ENCODE results near the gene MAP3K1. TPM values are rescaled to one million over a fixed set of nuclear protein-coding genes. Genes with fewer than 3 reads are reported as not detected.

The MAP3K1 gene
- total and polyA plus RNA-seq, 4 experiments from 2014 or later, result 41.6 to 146 (median 109) TPM

DNA sequence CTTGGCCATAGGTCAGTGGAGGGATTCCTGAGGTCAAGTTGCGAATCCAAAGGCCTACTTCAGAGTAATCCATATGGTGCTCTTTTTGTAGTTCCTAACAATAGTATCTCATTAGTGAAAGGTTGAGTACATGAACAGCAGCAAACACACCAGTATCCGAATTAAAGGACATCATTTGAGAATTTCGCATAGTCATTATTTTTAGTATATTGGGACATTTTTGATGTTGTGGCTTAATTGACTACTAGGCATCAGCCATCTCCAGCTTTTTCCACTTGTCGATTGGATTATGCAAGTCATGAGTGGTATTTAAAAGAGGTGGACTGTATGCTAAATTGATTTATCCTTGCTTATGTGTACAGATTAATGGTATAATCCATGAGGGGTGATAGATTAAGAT lies 23.7 kb downstream of the MAP3K1 start:
- Mint-ChIP-seq H3K9me3 (no peaks in the 10 kb centered on the region), H3K4me1 (peaks cover 76 to 95% (median 86%) of the 10 kb centered on the region in 4 donors), H3K36me3 (peaks cover 3 to 10% of the 10 kb centered on the region in 2 donors), H3K27ac (peak overlapping the region; percentile 67 to 92 (median 92)), H3K4me3 (peak overlapping the region in 6 of 8 donors; percentile 43 to 88 (median 71)), H3K27me3 (no peaks in the 10 kb centered on the region)
- Histone ChIP-seq H3K27me3 (ENCODE audit: insufficient read depth, low read length) (no peaks in the 10 kb centered on the region), H3K9me3 (ENCODE audit: control insufficient read depth in 1 of 2, low read length in 2 of 2) (no peaks in the 10 kb centered on the region), H3K4me1 (ENCODE audit: insufficient read depth, low read length) (peaks cover 98% of the 10 kb centered on the region), H3K36me3 (ENCODE audit: insufficient read depth, low read length) (no peaks in the 10 kb centered on the region), H3K4me3 (ENCODE audit: low read length in 2 of 2) (peak overlapping the region in 1 of 2 donors; percentile 9), H3K27ac (ENCODE audit: low read depth, low read length) (peak overlapping the region; percentile 45)
- ChIA-PET CTCF (ENCODE audit: partially characterized antibody) (interaction anchor here (0.8 to 6.3 kb wide), 31 partner anchors 13 to 856 kb away, joined by 3 to 190 read pairs (median 6); no protein-coding TSS in a partner anchor), POLR2A (ENCODE audit: partially characterized antibody) (interaction anchor here (1.1 to 4.3 kb wide), 11 partner anchors 9 to 567 kb away, joined by 3 to 38 read pairs (median 8); partner anchors contain the start of gene MAP3K1)
- no peak for DNase-seq
- intact Hi-C loops (cut with micrococcal nuclease), result loop anchor here (5.0 to 10.0 kb wide), 2 partner anchors 227 to 864 kb away; no protein-coding TSS in a partner anchor

DNA sequence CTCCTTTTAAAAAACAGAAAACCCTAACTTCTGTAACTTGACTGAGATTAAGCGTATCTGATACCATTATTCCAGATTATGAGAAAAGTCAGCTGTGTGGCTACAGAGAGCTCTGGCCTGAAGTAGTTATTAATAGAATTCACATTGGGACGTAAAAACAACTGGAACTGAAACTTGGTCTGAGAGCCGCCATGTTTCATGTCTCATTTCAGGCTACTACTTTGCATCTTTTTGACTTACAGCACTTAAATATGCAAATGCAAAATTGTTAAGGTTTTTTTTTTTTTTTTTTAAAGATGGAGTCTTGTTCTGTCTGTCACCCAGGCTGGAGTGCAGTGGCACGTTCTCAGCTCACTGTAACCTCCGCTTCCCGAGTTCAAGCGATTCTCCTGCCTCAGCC lies 25.2 kb downstream of the MAP3K1 start:
- Mint-ChIP-seq H3K36me3 (peaks cover 3 to 10% of the 10 kb centered on the region in 2 donors), H3K27me3 (no peaks in the 10 kb centered on the region), H3K4me1 (peaks cover 76 to 95% (median 87%) of the 10 kb centered on the region in 4 donors), H3K9me3 (no peaks in the 10 kb centered on the region), H3K4me3 (peak overlapping the region in 5 of 8 donors; percentile 22 to 71 (median 34)), H3K27ac (peak overlapping the region in 4 of 7 donors; percentile 13 to 82 (median 38))
- ChIA-PET CTCF (ENCODE audit: partially characterized antibody) (interaction anchor here (1.0 to 3.2 kb wide), 4 partner anchors 11 to 577 kb away, joined by 3 to 39 read pairs (median 6); no protein-coding TSS in a partner anchor), POLR2A (ENCODE audit: partially characterized antibody) (interaction anchor here (0.6 to 2.0 kb wide), 6 partner anchors 8 to 572 kb away, joined by 3 to 6 read pairs (median 4); no protein-coding TSS in a partner anchor)
- Histone ChIP-seq H3K9me3 (ENCODE audit: control insufficient read depth in 1 of 2, low read length in 2 of 2) (no peaks in the 10 kb centered on the region), H3K36me3 (ENCODE audit: insufficient read depth, low read length) (no peaks in the 10 kb centered on the region), H3K4me1 (ENCODE audit: insufficient read depth, low read length) (peaks cover 98% of the 10 kb centered on the region), H3K27ac (ENCODE audit: low read depth, low read length) (no peak overlapping the region), H3K4me3 (ENCODE audit: low read length in 2 of 2) (no peak overlapping the region), H3K27me3 (ENCODE audit: insufficient read depth, low read length) (no peaks in the 10 kb centered on the region)
- intact Hi-C loops (cut with micrococcal nuclease), result no loop called here
- no peak for DNase-seq

DNA sequence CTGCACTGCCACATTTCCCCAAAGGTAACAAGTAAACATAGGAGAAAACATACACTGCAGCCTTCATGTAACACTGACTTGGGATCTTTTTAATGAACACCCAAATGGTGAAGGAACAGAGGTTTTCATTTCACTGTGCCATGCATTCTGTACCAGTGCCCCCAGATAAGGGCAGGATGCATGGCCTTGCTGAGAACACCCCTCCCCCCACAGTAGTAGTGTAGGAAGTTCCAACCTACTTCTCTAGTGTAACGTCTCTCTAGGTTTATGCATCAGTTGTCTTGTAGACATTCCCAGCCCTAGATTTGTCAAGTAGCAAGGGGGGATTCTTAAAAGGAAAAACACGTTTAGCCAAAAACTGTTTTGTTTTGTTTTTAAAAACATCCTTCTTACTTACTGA lies 29.9 kb downstream of the MAP3K1 start:
- H3K27ac Mint-ChIP-seq, result peak overlapping the region in 6 of 7 donors; percentile 18 to 82 (median 62)
- no peak overlapping the region for H3K4me3 ChIP-seq (ENCODE audit: low read length in 2 of 2)
- POLR2A ChIA-PET (ENCODE audit: partially characterized antibody), result interaction anchor here (0.6 to 1.0 kb wide), 2 partner anchors 10 to 15 kb away, joined by 3 read pairs; no protein-coding TSS in a partner anchor

DNA sequence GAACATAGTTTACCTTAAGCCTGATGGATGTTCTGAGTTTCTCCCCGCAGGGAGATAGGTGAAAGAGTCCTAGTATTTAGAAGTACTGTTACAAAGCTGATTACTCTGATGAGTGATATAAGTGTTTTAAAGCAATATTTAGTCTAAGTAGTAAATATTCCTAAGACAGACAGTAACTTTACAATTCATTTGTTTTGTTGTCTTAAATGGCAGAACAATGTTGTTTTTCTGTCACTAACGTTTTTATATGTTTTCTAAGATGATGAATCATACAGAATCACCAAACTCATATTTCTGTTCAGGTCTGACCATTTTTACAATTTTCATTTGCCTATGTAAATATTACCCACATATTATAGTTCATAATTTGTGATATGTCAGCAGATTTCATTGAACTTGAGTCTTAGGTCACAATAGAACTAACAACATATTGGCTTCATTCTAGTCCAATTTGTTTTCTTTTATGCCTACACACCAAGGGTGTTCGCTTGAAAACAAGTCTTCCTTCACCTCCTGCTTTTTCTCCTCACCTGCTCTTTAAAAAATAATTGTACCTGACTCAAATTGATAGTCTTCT lies 30.6 kb downstream of the MAP3K1 start:
- Histone ChIP-seq H3K27ac (ENCODE audit: low read depth, low read length) (no peak overlapping the region), H3K4me3 (ENCODE audit: low read length in 2 of 2) (no peak overlapping the region), H3K27me3 (ENCODE audit: insufficient read depth, low read length) (no peaks in the 10 kb centered on the region), H3K4me1 (ENCODE audit: insufficient read depth, low read length) (peaks cover 98% of the 10 kb centered on the region), H3K36me3 (ENCODE audit: insufficient read depth, low read length) (no peaks in the 10 kb centered on the region), H3K9me3 (ENCODE audit: control insufficient read depth in 1 of 2, low read length in 2 of 2) (no peaks in the 10 kb centered on the region)
- Mint-ChIP-seq H3K36me3 (peaks cover 3 to 9% of the 10 kb centered on the region in 2 donors), H3K27ac (peak overlapping the region in 6 of 7 donors; percentile 30 to 82 (median 67)), H3K4me1 (peaks cover 72 to 100% (median 87%) of the 10 kb centered on the region in 4 donors), H3K27me3 (no peaks in the 10 kb centered on the region), H3K9me3 (no peaks in the 10 kb centered on the region), H3K4me3 (peak overlapping the region in 7 of 8 donors; percentile 18 to 79 (median 64))
- CTCF ChIA-PET (ENCODE audit: partially characterized antibody), result no interaction called here
- intact Hi-C loops (cut with micrococcal nuclease), result no loop called here
- no peak for DNase-seq
- POLR2A ChIA-PET (ENCODE audit: partially characterized antibody), result no interaction called here

More for the DNA sequence above, 29.9 kb downstream of the MAP3K1 start:
- H3K27me3 ChIP-seq (ENCODE audit: insufficient read depth, low read length), result no peaks in the 10 kb centered on the region
- peaks cover 98% of the 10 kb centered on the region for H3K4me1 ChIP-seq (ENCODE audit: insufficient read depth, low read length)
- H3K9me3 ChIP-seq (ENCODE audit: control insufficient read depth in 1 of 2, low read length in 2 of 2), result no peaks in the 10 kb centered on the region
- peaks cover 3 to 9% of the 10 kb centered on the region in 2 donors for H3K36me3 Mint-ChIP-seq
- no peak for DNase-seq
- intact Hi-C loops (cut with micrococcal nuclease), result no loop called here
- CTCF ChIA-PET (ENCODE audit: partially characterized antibody), result no interaction called here
- H3K4me1 Mint-ChIP-seq, result peaks cover 71 to 97% (median 85%) of the 10 kb centered on the region in 4 donors
- H3K36me3 ChIP-seq (ENCODE audit: insufficient read depth, low read length), result no peaks in the 10 kb centered on the region
- no peaks in the 10 kb centered on the region for H3K9me3 Mint-ChIP-seq
- H3K27ac ChIP-seq (ENCODE audit: low read depth, low read length), result no peak overlapping the region
- peak overlapping the region in 7 of 8 donors; percentile 1 to 78 (median 61) for H3K4me3 Mint-ChIP-seq
- H3K27me3 Mint-ChIP-seq, result no peaks in the 10 kb centered on the region

DNA sequence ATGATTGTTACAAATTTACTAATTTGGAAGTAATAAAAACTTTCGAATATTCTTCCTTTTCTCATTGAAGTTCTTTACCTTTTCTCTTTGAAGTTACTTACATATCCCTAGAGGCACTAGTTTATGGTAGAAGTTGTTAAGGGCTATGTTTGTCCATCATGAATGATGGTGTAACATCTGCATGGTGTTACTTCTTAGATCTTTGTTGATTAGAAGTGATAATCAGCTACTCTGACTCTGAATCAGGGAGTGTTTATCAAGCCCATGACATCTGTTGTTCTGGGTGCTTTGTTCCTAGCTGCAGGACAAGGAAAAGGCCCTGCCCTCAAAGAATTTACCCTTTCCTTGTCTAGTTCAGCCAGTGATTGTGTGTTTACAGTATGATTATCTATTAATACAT lies 32.9 kb downstream of the MAP3K1 start:
- Mint-ChIP-seq H3K27ac (peak overlapping the region in 4 of 7 donors; percentile 68 to 82 (median 74)), H3K4me3 (peak overlapping the region in 7 of 8 donors; percentile 47 to 80 (median 70)), H3K36me3 (peaks cover 3 to 4% of the 10 kb centered on the region in 2 donors), H3K27me3 (no peaks in the 10 kb centered on the region), H3K4me1 (peaks cover 73 to 98% (median 85%) of the 10 kb centered on the region in 4 donors), H3K9me3 (no peaks in the 10 kb centered on the region)
- H3K27me3 ChIP-seq (ENCODE audit: insufficient read depth, low read length), result no peaks in the 10 kb centered on the region
- no peak overlapping the region for H3K27ac ChIP-seq (ENCODE audit: low read depth, low read length)
- CTCF ChIA-PET (ENCODE audit: partially characterized antibody), result interaction anchor here (1.2 kb wide), 1 partner anchor 11 kb away, joined by 4 read pairs; no protein-coding TSS in a partner anchor
- no peaks in the 10 kb centered on the region for H3K36me3 ChIP-seq (ENCODE audit: insufficient read depth, low read length)
- H3K4me1 ChIP-seq (ENCODE audit: insufficient read depth, low read length), result peaks cover 98% of the 10 kb centered on the region
- no peak overlapping the region for H3K4me3 ChIP-seq (ENCODE audit: low read length in 2 of 2)
- intact Hi-C loops (cut with micrococcal nuclease), result no loop called here
- H3K9me3 ChIP-seq (ENCODE audit: control insufficient read depth in 1 of 2, low read length in 2 of 2), result no peaks in the 10 kb centered on the region
- POLR2A ChIA-PET (ENCODE audit: partially characterized antibody), result interaction anchor here (0.6 kb wide), 1 partner anchor 321 kb away, joined by 4 read pairs; no protein-coding TSS in a partner anchor
- no peak for DNase-seq

DNA sequence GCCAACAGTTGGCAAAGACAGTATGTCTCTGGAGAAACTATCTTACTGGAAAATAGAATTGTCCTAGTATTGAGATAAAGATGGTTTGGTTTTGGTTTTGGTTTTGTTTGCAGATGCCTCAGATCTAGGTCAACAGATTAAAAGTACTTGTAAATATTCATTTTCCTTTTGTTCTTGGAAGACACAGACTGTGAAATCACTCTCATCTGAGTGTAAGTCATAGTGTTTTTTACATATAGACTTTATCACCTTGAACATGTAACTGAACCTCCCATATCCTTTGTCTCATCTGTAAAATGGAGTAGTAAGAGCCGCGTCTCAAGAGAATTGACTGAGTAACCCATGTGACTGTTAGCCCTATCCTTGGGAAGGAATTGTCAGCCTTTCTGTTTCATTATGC lies 34.3 kb downstream of the MAP3K1 start:
- H3K4me1 Mint-ChIP-seq, result peaks cover 75 to 97% (median 86%) of the 10 kb centered on the region in 4 donors
- intact Hi-C loops (cut with micrococcal nuclease), result loop anchor here (5.0 kb wide), 2 partner anchors 32 to 577 kb away; partner anchors contain the start of gene MAP3K1
- H3K4me3 ChIP-seq (ENCODE audit: low read length in 2 of 2), result peak overlapping the region in 1 of 2 donors; percentile 32

DNA sequence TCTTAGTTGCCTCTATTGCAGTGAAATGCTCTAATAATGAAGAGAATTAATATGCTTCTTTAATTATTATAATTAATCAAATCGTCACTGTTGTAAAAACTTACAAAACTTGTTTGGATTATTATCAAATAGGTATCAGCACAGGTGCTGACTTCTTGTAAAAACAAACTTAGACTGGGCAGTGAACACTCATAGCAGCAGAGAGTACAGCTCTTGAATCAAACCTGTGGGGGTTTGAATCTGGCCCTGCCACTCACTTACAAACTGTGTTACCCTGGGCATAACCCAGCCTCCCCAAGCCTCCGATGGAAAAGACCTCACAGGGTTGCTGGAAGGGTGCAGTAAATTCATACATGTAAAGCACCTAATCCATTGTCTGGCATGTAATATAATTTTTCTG lies 35.1 kb downstream of the MAP3K1 start:
- H3K27me3 ChIP-seq (ENCODE audit: insufficient read depth, low read length), result no peaks in the 10 kb centered on the region
- H3K36me3 ChIP-seq (ENCODE audit: insufficient read depth, low read length), result no peaks in the 10 kb centered on the region
- peaks cover 0 to 3% of the 10 kb centered on the region in 2 donors for H3K36me3 Mint-ChIP-seq
- no peaks in the 10 kb centered on the region for H3K9me3 ChIP-seq (ENCODE audit: control insufficient read depth in 1 of 2, low read length in 2 of 2)
- no peak overlapping the region for H3K4me3 ChIP-seq (ENCODE audit: low read length in 2 of 2)
- ChIA-PET CTCF (ENCODE audit: partially characterized antibody) (no interaction called here), POLR2A (ENCODE audit: partially characterized antibody) (interaction anchor here (1.5 kb wide), 1 partner anchor 23 kb away, joined by 3 read pairs; no protein-coding TSS in a partner anchor)
- H3K27me3 Mint-ChIP-seq, result no peaks in the 10 kb centered on the region
- peaks cover 100% of the 10 kb centered on the region for H3K4me1 ChIP-seq (ENCODE audit: insufficient read depth, low read length)
- no peak for DNase-seq
- H3K27ac ChIP-seq (ENCODE audit: low read depth, low read length), result no peak overlapping the region
- no peaks in the 10 kb centered on the region for H3K9me3 Mint-ChIP-seq
- H3K4me3 Mint-ChIP-seq, result peak overlapping the region in 5 of 8 donors; percentile 26 to 88 (median 78)
- peak overlapping the region in 6 of 7 donors; percentile 18 to 94 (median 84) for H3K27ac Mint-ChIP-seq
- H3K4me1 Mint-ChIP-seq, result peaks cover 75 to 97% (median 86%) of the 10 kb centered on the region in 4 donors
- intact Hi-C loops (cut with micrococcal nuclease), result loop anchor here (5.0 kb wide), 2 partner anchors 33 to 578 kb away; partner anchors contain the start of gene MAP3K1

More for the DNA sequence above, 34.3 kb downstream of the MAP3K1 start:
- Histone ChIP-seq H3K4me1 (ENCODE audit: insufficient read depth, low read length) (peaks cover 100% of the 10 kb centered on the region), H3K9me3 (ENCODE audit: control insufficient read depth in 1 of 2, low read length in 2 of 2) (no peaks in the 10 kb centered on the region), H3K27me3 (ENCODE audit: insufficient read depth, low read length) (no peaks in the 10 kb centered on the region), H3K36me3 (ENCODE audit: insufficient read depth, low read length) (no peaks in the 10 kb centered on the region), H3K27ac (ENCODE audit: low read depth, low read length) (peak overlapping the region; percentile 27)
- ChIA-PET CTCF (ENCODE audit: partially characterized antibody) (no interaction called here), POLR2A (ENCODE audit: partially characterized antibody) (no interaction called here)
- Mint-ChIP-seq H3K4me3 (peak overlapping the region; percentile 33 to 88 (median 78)), H3K36me3 (peaks cover 0 to 3% of the 10 kb centered on the region in 2 donors), H3K9me3 (no peaks in the 10 kb centered on the region), H3K27me3 (no peaks in the 10 kb centered on the region), H3K27ac (peak overlapping the region; percentile 72 to 94 (median 82))
- DNase-seq, result peak in 4 of 5 donors; percentile 22 to 61 (median 30)

All from CD4-positive, alpha-beta memory T cell (primary cell).